CD4-positive, CD25-positive, alpha-beta regulatory T cell (primary cell): ENCODE results near the gene ASRGL1. TPM values are rescaled to one million over a fixed set of nuclear protein-coding genes. Genes with fewer than 3 reads are reported as not detected.

Experiments used
- ATAC-seq, 2 donors: fragments of 150-1000 bp; cut with Tn5 transposase; one replicate each; pipeline ENCODE4 v1.10.0; 2021; ENCODE audit warnings: low read depth in 2 of 2, moderate number of reproducible peaks in 2 of 2, moderate library complexity in 1 of 2
- DNase-seq, 3 donors: peaks; one replicate each; pipeline versions ENCODE4 v3.0.0 to v3.0.0-alpha.2; 2012 to 2022; ENCODE audit warnings: mixed read lengths in 1 of 3
- H3K27ac ChIP-seq: one replicate; pipeline ENCODE4 v1.7.0; 2013; ENCODE audit warnings: mild to moderate bottlenecking, low read length; ENCODE audit not compliant: insufficient read depth, poor library complexity, severe bottlenecking
- H3K27me3 ChIP-seq: one replicate; pipeline ENCODE4 v1.7.0; 2013; ENCODE audit warnings: low read length; ENCODE audit not compliant: control insufficient read depth, insufficient read depth
- H3K36me3 ChIP-seq: one replicate; pipeline ENCODE4 v1.7.0; 2013; ENCODE audit warnings: mild to moderate bottlenecking, low read length, moderate library complexity; ENCODE audit not compliant: control insufficient read depth, insufficient read depth
- H3K4me1 ChIP-seq: 2 replicates; pipeline ENCODE4 v1.7.0; 2013; ENCODE audit warnings: mild to moderate bottlenecking, low read length; ENCODE audit not compliant: insufficient read depth, control insufficient read depth, poor library complexity, severe bottlenecking
- H3K4me3 ChIP-seq: one replicate; pipeline ENCODE4 v1.7.0; 2013; ENCODE audit warnings: low read depth, mild to moderate bottlenecking, low read length, moderate library complexity
- H3K9me3 ChIP-seq, 2 experiments: 1 replicate in 1 of 2; 2 replicates in 1 of 2; pipeline ENCODE4 v1.7.0; 2013; ENCODE audit warnings: low read length in 2 of 2, mild to moderate bottlenecking in 1 of 2, moderate library complexity in 1 of 2; ENCODE audit not compliant: control insufficient read depth in 2 of 2
- H3K27ac Mint-ChIP-seq, 3 donors: one replicate each; pipeline ENCODE4 v1.8.0; 2020 to 2022; ENCODE audit warnings: mild to moderate bottlenecking in 3 of 3, mixed read lengths in 3 of 3, moderate library complexity in 2 of 3
- H3K27me3 Mint-ChIP-seq: one replicate; pipeline ENCODE4 v1.8.0; 2022; ENCODE audit warnings: mild to moderate bottlenecking, mixed read lengths
- H3K36me3 Mint-ChIP-seq: one replicate; pipeline ENCODE4 v1.8.0; 2020; ENCODE audit warnings: mixed read lengths
- H3K4me1 Mint-ChIP-seq, 4 donors: one replicate each; pipeline ENCODE4 v1.8.0; 2020 to 2022; ENCODE audit warnings: mixed read lengths in 4 of 4, mild to moderate bottlenecking in 1 of 4
- H3K4me3 Mint-ChIP-seq, 4 donors: one replicate each; pipeline ENCODE4 v1.8.0; 2020 to 2022; ENCODE audit warnings: mild to moderate bottlenecking in 4 of 4, mixed read lengths in 4 of 4, moderate library complexity in 3 of 4
- H3K9me3 Mint-ChIP-seq, 7 donors: one replicate each; pipeline ENCODE4 v1.8.0; 2020 to 2022; ENCODE audit warnings: mixed read lengths in 7 of 7, mild to moderate bottlenecking in 3 of 7, moderate library complexity in 2 of 7
- polyA plus RNA-seq, 4 donors: library from polyadenylated mRNA; unstranded; fragments of 300-500 nt; fragmentation: Illumina TruSeq; gene quantifications; one replicate each; pipeline ENCODE4 v1.2.3, GENCODE V29; 2021
- total RNA-seq: library from RNA; stranded (reverse); gene quantifications from one replicate; pipeline ENCODE4 v1.2.3, GENCODE V29; 2022

ASRGL1 gene
- total and polyA plus RNA-seq, 5 donors from 2014 or later: 0.57 to 3.6 (median 2.4) TPM; not detected in 1

DNA sequence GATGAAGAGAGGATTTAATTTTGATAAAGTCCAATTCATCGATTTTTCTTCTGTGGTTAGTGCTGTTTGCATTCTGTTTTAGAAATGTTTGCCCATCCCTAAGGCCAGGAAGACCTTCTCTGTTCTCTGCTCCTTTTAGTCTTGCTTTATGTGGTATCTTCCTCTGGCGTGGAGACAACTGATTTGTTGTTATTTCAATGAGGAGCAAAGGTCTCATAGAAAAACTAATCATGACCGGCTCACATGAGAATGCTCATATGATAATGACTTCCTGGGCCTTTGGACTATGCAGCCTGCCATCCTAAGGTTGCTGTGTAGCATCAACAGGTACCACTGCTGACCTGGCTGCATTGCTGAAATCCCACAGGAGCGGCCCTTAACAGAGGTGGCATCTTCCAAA, 101.4 kb downstream of the ASRGL1 start:
- Histone ChIP-seq H3K27ac (no peak overlapping the region), H3K9me3 (no peaks in the 10 kb centered on the region), H3K4me3 (no peak overlapping the region), H3K4me1 (no peaks in the 10 kb centered on the region), H3K36me3 (no peaks in the 10 kb centered on the region), H3K27me3 (no peaks in the 10 kb centered on the region)
- Mint-ChIP-seq H3K4me1 (peaks cover 0 to 19% (median 5%) of the 10 kb centered on the region in 4 donors), H3K27me3 (no peaks in the 10 kb centered on the region), H3K9me3 (no peaks in the 10 kb centered on the region), H3K27ac (no peak overlapping the region), H3K4me3 (no peak overlapping the region), H3K36me3 (no peaks in the 10 kb centered on the region)
- no peak for ATAC-seq
- DNase-seq: no peak

GRCh38 chr11:62439785-62440602, 102.7 kb downstream of the ASRGL1 start:
- no peak overlapping the region for H3K27ac Mint-ChIP-seq
- no peaks in the 10 kb centered on the region for H3K9me3 ChIP-seq
- H3K27me3 ChIP-seq: no peaks in the 10 kb centered on the region
- H3K4me1 Mint-ChIP-seq: peaks cover 0 to 14% (median 4%) of the 10 kb centered on the region in 4 donors
- no peak overlapping the region for H3K4me3 Mint-ChIP-seq
- no peaks in the 10 kb centered on the region for H3K9me3 Mint-ChIP-seq
- no peaks in the 10 kb centered on the region for H3K36me3 Mint-ChIP-seq
- H3K4me1 ChIP-seq: no peaks in the 10 kb centered on the region
- DNase-seq: no peak
- H3K27ac ChIP-seq: no peak overlapping the region
- no peaks in the 10 kb centered on the region for H3K36me3 ChIP-seq
- H3K4me3 ChIP-seq: no peak overlapping the region
- H3K27me3 Mint-ChIP-seq: peaks cover 11% of the 10 kb centered on the region
- ATAC-seq: no peak

Other genes with a start within 250 kb of the ASRGL1 start
- 36.6 TPM for gene INCENP, start 213.4 kb upstream of the ASRGL1 start, total RNA-seq
- 1 to 10 TPM; 1.0 to 3.9 (median 2.3) TPM for gene INCENP, start 213.4 kb upstream of the ASRGL1 start, polyA plus RNA-seq
- not detected for gene SCGB1D1, start 147.2 kb upstream of the ASRGL1 start, total RNA-seq
- gene SCGB1D1, start 147.2 kb upstream of the ASRGL1 start, polyA plus RNA-seq: not detected
- not detected for gene SCGB2A1, start 128.8 kb upstream of the ASRGL1 start, total RNA-seq
- gene SCGB2A1, start 128.8 kb upstream of the ASRGL1 start, polyA plus RNA-seq: not detected
- gene SCGB1D2, start 95.2 kb upstream of the ASRGL1 start, total RNA-seq: not detected
- gene SCGB1D2, start 95.2 kb upstream of the ASRGL1 start, polyA plus RNA-seq: not detected
- gene SCGB2A2, start 67.3 kb upstream of the ASRGL1 start, total RNA-seq: not detected
- not detected for gene SCGB2A2, start 67.3 kb upstream of the ASRGL1 start, polyA plus RNA-seq
- not detected for gene SCGB1D4, start 38.4 kb upstream of the ASRGL1 start, total RNA-seq
- not detected for gene SCGB1D4, start 38.4 kb upstream of the ASRGL1 start, polyA plus RNA-seq
- gene SCGB1A1, start 81.6 kb downstream of the ASRGL1 start, total RNA-seq: not detected
- not detected for gene SCGB1A1, start 81.6 kb downstream of the ASRGL1 start, polyA plus RNA-seq
- 852 TPM for gene AHNAK, start 209.4 kb downstream of the ASRGL1 start, total RNA-seq
- gene AHNAK, start 209.4 kb downstream of the ASRGL1 start, polyA plus RNA-seq: 10 to 100 TPM; 22.3 to 59.3 (median 39.5) TPM
- gene EEF1G, start 236.4 kb downstream of the ASRGL1 start, total RNA-seq: 1,198 TPM
- gene EEF1G, start 236.4 kb downstream of the ASRGL1 start, polyA plus RNA-seq: 1,000 to 10,000 TPM in 3 of 4 donors, 100 to 1,000 TPM in 1; 775 to 1,680 (median 1,413) TPM